GM21737 (cell line): ENCODE measurements around the gene GALK2.
"Not testable (repeated sequence)": the region's sequence is repeated elsewhere in the genome, so short reads cannot be mapped to it uniquely, and the experiment has no call there.

ENCODE experiments used
- ATAC-seq: cut with Tn5 transposase; IDR thresholded peaks from one replicate; pipeline ENCODE4 v1.9.1; 2021; ENCODE audit warnings: mild to moderate bottlenecking, moderate library complexity; ENCODE audit not compliant: unreplicated experiment

Gene GALK2

GRCh38 chr15:49215768-49216739 lies 46.0 kb downstream of the GALK2 start:
- ATAC-seq, result peak; percentile 99

GRCh38 chr15:49223536-49224274 lies 53.7 kb downstream of the GALK2 start:
- ATAC-seq, result no peak

GRCh38 chr15:49225572-49226281 lies 55.7 kb downstream of the GALK2 start:
- ATAC-seq, result no peak

GRCh38 chr15:49227602-49228001 lies 57.6 kb downstream of the GALK2 start:
- ATAC-seq, result no peak

GRCh38 chr15:49229922-49230321 lies 59.9 kb downstream of the GALK2 start:
- ATAC-seq, result no peak

GRCh38 chr15:49232236-49232806 lies 62.3 kb downstream of the GALK2 start:
- no peak for ATAC-seq

GRCh38 chr15:49235446-49236124 lies 65.5 kb downstream of the GALK2 start:
- peak; percentile 88 for ATAC-seq

GRCh38 chr15:49236869-49237268 lies 66.8 kb downstream of the GALK2 start:
- ATAC-seq, result no peak

- no peak for ATAC-seq
Measured at GRCh38 chr15:49238342-49238741, 68.3 kb downstream of the GALK2 start.

- no peak for ATAC-seq
Measured at GRCh38 chr15:49239105-49239504, 69.1 kb downstream of the GALK2 start.

GRCh38 chr15:49242820-49243219 lies 72.8 kb downstream of the GALK2 start:
- ATAC-seq, result no peak

GRCh38 chr15:49247556-49248110 lies 77.6 kb downstream of the GALK2 start:
- no peak for ATAC-seq

GRCh38 chr15:49248291-49248690 lies 78.2 kb downstream of the GALK2 start:
- ATAC-seq, result no peak

- no peak for ATAC-seq
Measured at GRCh38 chr15:49255966-49256759, 86.1 kb downstream of the GALK2 start.

- ATAC-seq, result not testable (repeated sequence)
Measured at GRCh38 chr15:49265117-49265516, 95.1 kb downstream of the GALK2 start.

- ATAC-seq, result no peak
Measured at GRCh38 chr15:49265911-49266310, 95.9 kb downstream of the GALK2 start.

GRCh38 chr15:49270541-49271421 lies 100.7 kb downstream of the GALK2 start:
- ATAC-seq, result no peak

- no peak for ATAC-seq
Measured at GRCh38 chr15:49273734-49274318, 103.8 kb downstream of the GALK2 start.
